ENCODE data around the gene SMYD3.

The SMYD3 gene

DNA sequence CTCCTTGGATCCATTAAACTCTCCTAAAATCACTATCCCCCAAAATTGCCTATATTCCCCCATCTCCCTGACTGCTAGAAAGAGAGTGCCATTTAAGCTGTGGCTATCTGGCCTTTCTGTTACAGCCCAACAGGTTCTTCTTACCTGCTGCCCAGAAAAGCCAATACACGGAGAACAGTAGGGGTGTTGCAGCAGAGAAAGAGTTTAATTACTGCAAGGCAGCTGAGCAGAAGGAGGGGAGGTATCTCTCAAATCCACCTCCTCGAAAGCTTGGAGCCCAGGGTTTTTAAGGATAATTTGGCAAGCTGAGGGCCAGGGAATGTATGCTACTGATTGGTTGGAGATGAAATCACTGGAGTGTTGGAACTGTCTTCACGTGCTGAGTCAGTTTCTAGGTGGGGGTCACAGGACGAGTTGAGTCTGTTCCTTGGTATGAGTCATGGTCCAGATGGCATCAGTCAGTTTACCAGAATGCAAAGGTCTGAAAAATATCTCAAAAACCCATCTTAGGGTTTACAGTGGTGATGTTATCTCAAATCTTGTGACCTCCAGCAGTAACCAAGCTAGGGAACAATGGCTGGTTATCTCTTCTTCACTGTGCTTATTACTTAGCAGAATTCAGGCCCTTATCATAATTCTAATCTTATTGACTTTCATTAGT lies 89.8 kb downstream of the SMYD3 start:
- Histone ChIP-seq H3K27me3 (replicated peaks; ENCODE audit: control insufficient read depth, insufficient read depth, low read length) (no peaks in the 10 kb centered on the region), H3K36me3 (ENCODE audit: control insufficient read depth, insufficient read depth, low read length) (no peaks in the 10 kb centered on the region), H3K4me3 (replicated peaks; ENCODE audit: low read depth, low read length) (no peak overlapping the region)
- no peak for DNase-seq (ENCODE audit: extremely low read depth, insufficient read length)
- TF ChIP-seq CTCF (IDR thresholded peaks at IDR 0.05; ENCODE audit: insufficient read depth, low read length, poor library complexity, severe bottlenecking): no peak

- DNase-seq (ENCODE audit: extremely low read depth, insufficient read length): no peak
- H3K36me3 ChIP-seq (ENCODE audit: control insufficient read depth, insufficient read depth, low read length): no peaks in the 10 kb centered on the region
- H3K27me3 ChIP-seq (replicated peaks; ENCODE audit: control insufficient read depth, insufficient read depth, low read length): no peaks in the 10 kb centered on the region
- no peak for TF ChIP-seq CTCF (IDR thresholded peaks at IDR 0.05; ENCODE audit: insufficient read depth, low read length, poor library complexity, severe bottlenecking)
- no peak overlapping the region for H3K4me3 ChIP-seq (replicated peaks; ENCODE audit: low read depth, low read length)
These were observed 90.8 kb downstream of the SMYD3 start for GRCh38 chr1:246416261-246416660.

- Histone ChIP-seq H3K27me3 (replicated peaks; ENCODE audit: control insufficient read depth, insufficient read depth, low read length) (no peaks in the 10 kb centered on the region), H3K4me3 (replicated peaks; ENCODE audit: low read depth, low read length) (no peak overlapping the region), H3K36me3 (ENCODE audit: control insufficient read depth, insufficient read depth, low read length) (no peaks in the 10 kb centered on the region)
- no peak for DNase-seq (ENCODE audit: extremely low read depth, insufficient read length)
- no peak for TF ChIP-seq CTCF (IDR thresholded peaks at IDR 0.05; ENCODE audit: insufficient read depth, low read length, poor library complexity, severe bottlenecking)
These were observed 92.1 kb downstream of the SMYD3 start for GRCh38 chr1:246415028-246415427.

DNA sequence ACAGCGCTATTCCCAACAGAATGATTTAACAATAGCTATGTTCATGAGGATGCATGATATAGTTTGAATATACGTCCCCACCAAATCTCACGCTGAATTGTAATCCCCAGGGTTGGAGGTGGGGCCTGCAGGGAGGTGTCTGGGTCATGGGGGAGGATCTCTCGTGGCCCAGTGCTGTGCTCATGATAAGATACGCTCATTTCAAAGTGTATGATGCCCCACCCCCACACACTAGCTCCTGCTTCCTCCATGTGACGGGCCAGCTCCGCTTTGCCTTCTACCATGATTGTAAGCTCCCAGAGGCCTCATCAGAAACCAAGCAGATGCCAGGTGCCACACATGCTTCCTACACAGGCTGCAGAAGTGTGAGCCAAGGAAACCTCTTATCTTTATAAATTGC lies 93.6 kb downstream of the SMYD3 start:
- Histone ChIP-seq H3K36me3 (ENCODE audit: control insufficient read depth, insufficient read depth, low read length) (no peaks in the 10 kb centered on the region), H3K4me3 (replicated peaks; ENCODE audit: low read depth, low read length) (no peak overlapping the region), H3K27me3 (replicated peaks; ENCODE audit: control insufficient read depth, insufficient read depth, low read length) (no peaks in the 10 kb centered on the region)
- no peak for DNase-seq (ENCODE audit: extremely low read depth, insufficient read length)
- no peak for TF ChIP-seq CTCF (IDR thresholded peaks at IDR 0.05; ENCODE audit: insufficient read depth, low read length, poor library complexity, severe bottlenecking)

GRCh38 chr1:246404078-246404477 lies 103.0 kb downstream of the SMYD3 start:
- Histone ChIP-seq H3K36me3 (ENCODE audit: control insufficient read depth, insufficient read depth, low read length) (no peaks in the 10 kb centered on the region), H3K4me3 (replicated peaks; ENCODE audit: low read depth, low read length) (no peak overlapping the region), H3K27me3 (replicated peaks; ENCODE audit: control insufficient read depth, insufficient read depth, low read length) (no peaks in the 10 kb centered on the region)
- DNase-seq (ENCODE audit: extremely low read depth, insufficient read length): no peak
- TF ChIP-seq CTCF (IDR thresholded peaks at IDR 0.05; ENCODE audit: insufficient read depth, low read length, poor library complexity, severe bottlenecking): no peak

Measured in GM06990 (cell line).